ENCODE measurements around the gene ACSBG1.

The ACSBG1 gene

DNA sequence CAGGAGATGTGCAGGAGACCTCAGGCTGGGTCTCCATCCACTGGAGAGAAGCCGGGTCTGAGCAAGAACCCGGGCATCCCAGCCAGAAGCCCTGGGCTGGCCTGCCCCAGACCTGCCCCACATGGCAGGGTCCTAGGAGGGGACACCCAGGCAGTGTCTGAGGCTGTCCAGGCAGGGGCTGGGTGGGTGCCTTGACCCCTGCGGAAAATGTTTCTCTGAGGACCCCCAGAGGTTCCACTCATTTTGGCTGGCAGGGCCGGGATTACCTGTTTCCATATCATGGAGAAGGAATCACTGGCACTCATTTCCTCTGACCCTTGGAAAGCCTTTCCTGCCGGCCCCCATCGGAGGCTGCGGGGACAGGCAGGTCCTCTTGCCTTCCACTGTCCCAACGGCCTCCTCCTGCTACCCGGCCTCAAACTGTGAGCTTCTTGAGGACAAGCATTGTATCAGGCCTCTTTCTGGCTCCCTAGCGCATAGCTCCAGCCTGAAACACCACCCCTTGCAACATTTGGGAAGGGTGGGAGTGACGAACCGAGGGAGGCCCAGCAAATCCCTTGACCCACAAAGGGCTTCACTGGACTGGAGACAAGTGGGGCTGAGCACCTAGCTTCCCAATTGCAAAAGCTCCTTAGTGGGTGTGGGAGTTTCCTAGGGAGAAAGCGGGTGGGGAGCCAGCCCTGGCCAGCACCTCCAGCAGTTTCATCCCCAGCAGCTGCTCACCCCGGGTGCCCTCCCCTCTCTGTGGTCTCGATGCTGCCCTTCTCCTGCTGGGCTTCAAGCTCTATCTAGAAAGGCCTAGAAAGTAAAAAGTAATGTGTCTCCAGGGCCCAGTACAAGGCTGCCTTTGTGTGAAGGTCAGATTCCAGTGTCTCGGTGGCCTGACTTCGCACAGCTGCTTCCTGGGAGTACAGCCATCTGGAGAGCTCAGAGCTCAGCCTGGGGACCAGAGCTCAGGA is 29.7 kb downstream of the ACSBG1 start:
- in situ Hi-C loops (cut with MboI; ENCODE audit: low sequenced_read_pairs): no loop called here

DNA sequence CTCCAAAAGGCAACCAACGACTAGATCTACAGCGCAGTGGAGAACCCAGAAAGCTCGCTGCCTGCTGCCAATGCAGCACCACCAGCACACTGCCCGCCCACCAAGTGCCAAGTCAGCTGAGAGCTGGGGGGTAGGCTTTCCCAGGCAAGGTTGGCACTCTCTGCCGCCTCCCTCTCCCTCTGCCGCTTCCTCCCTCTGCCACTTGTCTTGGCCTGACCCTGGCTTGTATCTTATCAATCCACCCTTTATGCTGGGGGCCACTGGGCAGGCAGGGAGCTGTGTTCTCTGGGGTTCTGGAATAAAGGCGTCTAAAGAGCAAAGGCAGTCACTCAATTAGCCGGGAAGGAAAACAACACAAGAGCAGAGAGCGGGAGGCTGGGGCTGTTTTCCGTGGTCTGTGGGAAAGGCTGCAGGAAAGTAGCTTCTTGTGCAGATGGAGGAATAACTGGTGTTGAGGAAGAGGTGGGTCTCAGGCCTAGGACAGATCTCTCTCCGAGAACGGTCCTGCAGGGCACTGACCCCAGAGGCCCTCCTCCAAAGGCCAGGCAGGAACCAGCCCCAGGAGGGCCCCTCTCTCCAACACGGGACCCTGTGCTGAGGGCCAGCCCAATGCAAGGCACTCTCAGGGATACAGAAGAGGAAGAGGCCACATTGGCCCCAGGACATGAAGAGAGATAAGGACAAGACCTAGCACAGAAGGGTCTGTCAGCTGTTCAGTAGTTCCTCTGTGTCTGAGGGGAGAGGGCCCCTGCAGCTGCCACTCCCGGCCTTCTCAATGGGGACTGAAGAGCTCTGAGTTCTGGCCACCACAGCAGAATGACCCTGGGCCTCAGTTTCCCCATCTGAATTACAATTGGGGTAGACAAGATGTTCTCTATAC is 30.8 kb downstream of the ACSBG1 start:
- in situ Hi-C loops (cut with MboI; ENCODE audit: low sequenced_read_pairs): no loop called here

DNA sequence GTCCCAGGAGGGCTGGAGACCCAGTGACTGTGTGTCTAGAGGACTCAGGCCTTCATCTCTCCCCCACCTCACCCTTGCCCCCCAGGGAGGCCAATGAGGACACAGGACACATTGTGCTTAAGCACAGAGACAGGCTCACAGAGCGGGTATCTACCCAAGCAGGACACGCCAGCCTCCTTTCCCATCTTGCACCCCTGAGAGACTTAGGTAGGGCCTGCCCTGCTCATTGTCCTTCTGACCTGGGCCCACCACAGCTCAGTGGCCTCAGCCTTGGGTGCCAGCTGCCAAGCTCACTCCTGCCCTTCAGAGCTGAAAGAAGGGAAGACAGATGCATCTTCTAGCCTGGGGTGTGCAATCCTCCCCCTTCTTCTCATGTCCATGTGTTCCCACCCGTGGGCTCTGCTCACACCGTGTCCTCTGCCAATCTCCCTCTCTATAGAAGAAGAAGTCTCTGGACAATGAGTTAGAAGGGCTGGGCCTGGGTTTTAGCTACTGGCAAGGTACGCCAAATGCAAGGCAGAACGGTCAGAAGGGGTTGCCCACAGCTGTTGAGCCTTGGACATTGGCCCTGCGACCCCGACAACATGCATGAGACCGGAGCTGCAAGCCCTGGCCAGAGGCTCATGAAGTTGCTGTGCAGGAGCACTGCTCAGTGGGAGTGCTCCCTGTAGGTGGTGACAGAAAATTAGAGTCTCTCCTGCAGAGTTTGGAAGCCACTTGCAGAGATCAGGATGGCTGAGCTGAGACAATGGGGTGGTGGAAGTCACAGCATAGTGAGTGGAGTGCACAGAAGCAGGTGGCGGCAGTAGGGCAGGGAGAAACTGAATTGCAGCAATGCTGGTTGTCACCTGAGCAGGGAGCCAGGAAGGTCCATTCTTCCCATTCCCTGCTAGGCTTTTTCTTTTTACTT is 32.8 kb downstream of the ACSBG1 start:
- in situ Hi-C loops (cut with MboI; ENCODE audit: low sequenced_read_pairs): no loop called here

DNA sequence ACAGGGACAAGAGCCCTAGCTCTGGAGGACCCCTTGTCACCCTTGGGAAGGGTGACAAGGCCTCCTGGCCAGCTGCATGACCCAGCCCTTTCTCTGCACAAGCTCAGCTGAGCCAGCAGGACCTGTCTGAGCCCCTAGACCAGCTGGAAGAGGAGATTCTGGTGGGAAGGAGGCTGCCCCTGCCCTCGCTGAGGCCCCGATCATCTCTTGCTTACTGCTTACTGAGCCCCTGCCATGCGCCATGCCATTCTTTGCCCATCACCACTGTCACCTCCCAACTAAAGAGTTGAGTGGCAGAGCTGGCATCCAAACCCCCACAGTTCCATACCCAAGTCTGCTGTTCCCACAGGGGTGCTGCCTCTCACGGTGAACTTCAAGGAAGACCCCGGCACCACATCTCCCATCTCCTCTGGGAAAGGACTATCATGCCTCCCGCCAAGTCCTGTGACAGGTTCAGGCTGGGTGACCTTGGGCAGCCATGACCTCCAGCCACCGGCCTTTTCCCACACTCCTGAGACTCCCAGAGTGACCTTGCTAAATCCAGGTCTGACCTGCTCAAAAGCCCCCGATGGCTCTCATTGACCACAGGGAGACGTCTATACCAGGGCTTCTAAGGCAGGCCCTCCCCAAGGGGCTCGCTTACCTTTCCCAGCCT is 34.0 kb downstream of the ACSBG1 start:
- in situ Hi-C loops (cut with MboI; ENCODE audit: low sequenced_read_pairs): no loop called here

DNA sequence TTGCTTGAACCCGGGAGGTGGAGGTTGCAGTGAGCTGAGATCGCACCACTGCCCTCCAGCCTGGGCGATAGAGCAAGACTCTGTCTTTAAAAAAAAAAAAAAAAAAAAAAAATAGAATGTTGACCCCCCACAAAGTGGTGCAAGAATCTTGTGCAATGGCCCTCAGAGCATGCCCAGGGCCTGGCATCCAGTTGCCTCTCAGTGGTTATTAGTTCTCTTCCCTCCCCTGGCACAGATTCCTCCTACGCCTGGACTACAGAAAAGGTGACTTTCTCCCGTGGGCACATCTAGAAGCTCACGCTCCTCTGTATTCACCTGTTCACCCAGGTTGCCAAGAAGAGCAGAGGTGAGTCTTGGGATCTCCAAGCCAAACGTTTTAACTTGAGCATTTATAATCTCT is 36.7 kb downstream of the ACSBG1 start:
- in situ Hi-C loops (cut with MboI; ENCODE audit: low sequenced_read_pairs): no loop called here

DNA sequence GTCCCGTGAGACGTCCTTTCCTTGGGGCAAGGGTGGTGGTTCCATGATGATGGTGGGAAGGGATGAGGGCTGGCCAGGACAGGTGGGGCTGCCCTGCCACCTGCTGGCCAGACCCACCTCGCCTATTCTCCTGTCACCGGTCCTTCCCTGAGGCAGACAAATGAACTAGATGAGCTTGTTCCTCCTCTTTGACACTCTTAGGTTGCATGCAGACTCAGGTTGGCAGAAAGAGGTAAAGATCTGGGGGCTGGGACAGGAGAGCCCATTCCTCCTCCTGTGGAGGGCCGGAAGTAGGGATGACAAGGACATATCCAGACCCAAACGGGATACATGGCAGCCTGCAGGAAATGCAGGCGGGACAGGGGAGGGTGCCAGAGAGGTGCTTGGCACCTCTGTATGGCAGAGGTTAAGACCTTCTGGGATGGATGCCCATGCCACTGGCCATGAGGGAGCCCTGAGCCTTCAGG is 38.6 kb downstream of the ACSBG1 start:
- in situ Hi-C loops (cut with MboI; ENCODE audit: low sequenced_read_pairs): no loop called here

DNA sequence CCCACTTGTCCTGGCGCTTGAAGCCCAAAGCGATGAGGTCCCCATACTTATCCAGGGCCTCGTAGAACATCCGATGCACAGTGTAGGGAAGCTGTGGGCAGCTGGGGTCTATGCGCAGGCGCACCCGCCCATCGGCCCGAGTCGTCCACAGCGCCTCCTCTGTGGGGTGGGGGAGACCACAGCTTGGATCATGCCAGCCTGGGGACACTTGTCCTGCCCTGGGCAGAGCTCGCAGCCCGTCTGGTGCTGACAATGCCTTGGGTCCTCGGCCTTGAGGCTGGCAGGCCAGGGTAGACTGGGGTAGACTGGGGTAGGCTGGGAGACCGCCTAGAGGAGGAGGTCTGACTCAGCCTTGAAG is 39.8 kb downstream of the ACSBG1 start:
- in situ Hi-C loops (cut with MboI; ENCODE audit: low sequenced_read_pairs): no loop called here

DNA sequence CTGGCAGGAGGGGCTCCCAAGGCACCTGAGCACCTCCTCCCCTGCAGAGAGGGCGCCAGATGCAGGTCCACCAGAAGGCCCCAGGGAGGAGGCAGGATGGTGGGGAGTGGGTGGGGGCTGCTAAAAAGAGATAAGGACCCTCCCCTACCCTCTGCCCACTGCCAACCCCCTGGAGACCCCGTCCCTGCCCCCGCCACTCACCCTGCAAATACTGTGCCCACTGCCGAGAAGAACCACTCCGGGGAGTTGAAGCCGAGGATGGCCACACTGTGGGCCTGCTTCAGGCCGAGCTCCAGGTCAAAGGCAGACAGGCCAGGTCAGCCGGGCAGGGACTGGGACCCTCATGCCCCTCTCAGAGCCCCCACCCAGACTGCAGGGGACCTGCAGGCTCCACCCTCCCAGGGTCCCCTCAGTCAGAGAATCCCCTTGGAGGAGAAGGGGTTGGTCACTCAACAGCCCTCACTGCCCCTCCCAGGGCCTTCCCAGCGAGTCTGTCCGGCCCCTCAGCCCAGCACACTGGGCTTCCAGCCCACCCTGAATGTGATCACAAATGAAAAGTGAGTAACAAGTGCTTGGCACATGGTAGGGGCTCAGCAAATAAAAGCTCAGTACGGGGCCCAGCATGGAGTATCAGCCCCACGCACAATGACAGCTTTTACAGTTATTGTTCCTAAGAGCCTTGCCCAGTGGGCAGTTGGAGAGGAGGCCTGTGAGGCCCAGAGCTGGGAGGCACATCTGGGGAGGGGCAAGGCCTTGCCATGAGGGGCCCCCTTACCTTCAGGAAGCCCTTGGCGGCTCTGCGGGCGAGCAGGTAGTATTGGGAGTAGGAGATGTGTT is 40.4 kb downstream of the ACSBG1 start:
- in situ Hi-C loops (cut with MboI; ENCODE audit: low sequenced_read_pairs): no loop called here

DNA sequence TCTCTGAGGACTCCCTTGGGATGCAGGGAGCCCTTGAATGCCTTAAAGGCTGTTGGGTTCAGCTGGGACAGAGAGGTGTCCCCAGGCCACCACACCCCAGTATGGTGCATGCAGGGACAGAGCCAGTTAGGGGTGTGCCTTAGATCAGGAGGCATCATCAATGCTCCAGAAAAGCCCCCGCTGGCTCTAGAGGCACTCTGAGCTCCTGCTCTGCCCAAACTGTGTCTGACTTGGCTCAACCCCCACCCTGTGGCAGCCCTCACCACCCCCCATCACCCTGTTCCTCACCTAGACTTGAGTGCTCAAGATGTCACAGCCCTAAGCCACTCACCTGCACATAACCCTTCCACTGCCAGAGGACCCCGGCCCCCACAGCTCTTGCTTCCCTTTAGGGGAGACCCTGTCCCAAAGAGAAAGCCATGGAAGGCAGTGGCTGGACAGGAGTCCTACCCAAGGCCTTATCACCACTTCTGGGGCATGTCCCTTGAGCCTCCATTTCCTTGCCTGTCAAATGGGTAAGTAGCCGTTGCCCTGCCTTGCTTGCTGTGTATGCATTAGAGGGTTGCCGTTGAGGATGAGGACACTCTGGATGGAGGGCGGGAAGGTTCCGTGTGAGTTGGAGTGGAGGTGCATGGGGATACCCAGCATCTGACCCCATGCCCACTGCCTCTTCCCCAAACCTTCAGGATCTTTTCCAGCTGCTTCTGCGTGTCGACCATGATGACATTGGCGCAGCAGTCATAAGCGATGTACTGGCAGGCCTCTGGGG is 41.4 kb downstream of the ACSBG1 start:
- in situ Hi-C loops (cut with MboI; ENCODE audit: low sequenced_read_pairs): no loop called here

DNA sequence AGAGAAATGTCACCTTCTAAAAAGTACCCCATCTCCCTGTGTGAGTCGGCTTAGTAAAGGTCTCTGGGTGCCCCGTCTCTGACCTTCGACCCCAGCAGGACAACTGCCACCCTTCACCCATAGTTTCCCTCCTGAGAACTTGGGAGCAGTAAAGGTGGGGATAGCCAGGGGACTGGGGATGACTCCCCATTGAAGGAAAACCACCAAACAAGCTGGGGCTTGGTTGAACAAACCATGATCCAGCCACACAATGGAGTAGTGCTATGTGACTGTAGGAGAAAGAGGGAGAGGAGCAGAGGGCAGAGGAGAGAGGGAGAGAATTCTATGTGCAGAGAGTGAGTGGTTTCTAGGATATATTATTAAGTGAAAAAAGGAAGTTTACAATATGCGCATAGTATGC is 51.5 kb downstream of the ACSBG1 start:
- in situ Hi-C loops (cut with MboI; ENCODE audit: low sequenced_read_pairs): no loop called here

DNA sequence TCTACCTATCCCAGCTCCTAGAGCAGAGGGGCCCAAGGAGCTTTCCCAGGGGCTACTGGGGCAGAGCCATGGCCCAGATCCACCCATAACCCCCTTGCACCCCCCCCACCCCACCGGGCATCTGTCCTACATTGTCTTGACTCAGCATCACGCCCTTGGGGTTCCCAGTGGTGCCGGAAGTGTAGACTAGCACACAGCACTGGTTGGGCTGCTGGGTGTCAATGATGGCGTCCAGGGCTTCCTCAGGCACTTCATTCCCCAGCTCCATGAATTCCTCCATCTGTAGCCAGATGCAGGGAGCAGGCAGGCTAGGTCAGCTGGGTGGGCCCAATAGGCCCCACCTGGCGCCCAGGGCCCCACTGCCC is 52.0 kb downstream of the ACSBG1 start:
- in situ Hi-C loops (cut with MboI; ENCODE audit: low sequenced_read_pairs): no loop called here

DNA sequence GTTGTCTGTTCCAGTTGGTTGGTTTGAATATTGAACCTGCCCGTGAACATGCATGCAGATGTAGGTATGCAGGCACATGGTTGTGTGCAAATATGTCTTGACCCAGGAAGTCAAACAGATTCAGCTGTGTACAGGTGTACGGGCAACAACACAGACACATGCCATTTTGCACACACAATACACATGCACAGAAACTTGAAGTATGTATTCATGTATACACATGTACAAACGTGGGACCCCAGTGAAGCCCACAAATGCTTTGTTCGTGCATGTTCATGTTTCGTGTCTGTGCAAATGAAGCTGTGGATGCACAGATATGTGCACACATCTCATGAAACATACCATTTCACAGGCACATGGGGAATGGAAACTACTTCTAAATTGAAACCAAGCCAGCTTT is 54.5 kb downstream of the ACSBG1 start:
- in situ Hi-C loops (cut with MboI; ENCODE audit: low sequenced_read_pairs): no loop called here

DNA sequence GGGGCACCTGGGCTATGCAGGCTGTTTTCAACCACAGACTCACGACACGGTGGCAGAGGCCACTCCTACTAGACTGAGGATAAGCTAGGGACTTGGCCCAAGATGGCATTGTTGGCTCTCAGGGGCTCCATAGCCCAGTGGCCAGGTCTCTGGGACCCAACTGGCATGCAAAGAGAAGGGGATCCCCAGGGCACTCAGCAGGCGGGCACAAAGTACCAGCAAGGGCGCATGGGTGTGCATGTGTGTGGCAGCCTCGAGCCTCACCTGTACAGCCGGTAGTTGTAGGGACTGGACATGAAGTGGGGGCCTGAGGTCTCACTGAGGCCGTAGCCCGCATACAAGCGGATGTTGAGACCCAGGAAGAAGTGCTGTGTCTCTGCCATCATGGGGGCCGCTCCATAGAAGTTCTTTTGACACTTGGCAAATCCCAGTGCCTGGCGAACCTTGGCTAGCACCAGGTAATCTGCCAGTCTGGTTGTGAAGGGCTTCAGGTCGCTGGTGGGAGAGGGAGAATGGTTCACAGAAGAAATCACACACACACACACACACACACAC is 55.0 kb downstream of the ACSBG1 start:
- in situ Hi-C loops (cut with MboI; ENCODE audit: low sequenced_read_pairs): no loop called here

DNA sequence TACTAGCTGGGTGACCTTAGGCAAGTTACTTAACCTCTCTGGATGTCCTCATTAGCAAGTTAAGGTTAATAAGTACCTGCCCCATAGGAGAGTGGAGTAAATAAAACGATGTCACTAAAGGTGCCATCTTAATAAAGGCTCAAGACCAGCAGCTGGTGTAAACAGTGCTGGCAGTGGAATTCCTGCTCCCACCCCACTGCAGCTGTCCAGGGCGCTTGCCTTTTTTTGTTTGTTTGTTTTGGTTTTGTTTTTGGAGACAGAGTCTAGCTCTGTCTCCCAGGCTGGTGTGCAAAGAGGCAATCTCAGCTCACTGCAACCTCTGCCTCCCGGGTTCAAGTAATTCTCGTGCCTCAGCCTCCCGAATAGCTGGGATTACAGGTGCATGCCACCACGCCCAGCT is 56.3 kb downstream of the ACSBG1 start:
- in situ Hi-C loops (cut with MboI; ENCODE audit: low sequenced_read_pairs): no loop called here

DNA sequence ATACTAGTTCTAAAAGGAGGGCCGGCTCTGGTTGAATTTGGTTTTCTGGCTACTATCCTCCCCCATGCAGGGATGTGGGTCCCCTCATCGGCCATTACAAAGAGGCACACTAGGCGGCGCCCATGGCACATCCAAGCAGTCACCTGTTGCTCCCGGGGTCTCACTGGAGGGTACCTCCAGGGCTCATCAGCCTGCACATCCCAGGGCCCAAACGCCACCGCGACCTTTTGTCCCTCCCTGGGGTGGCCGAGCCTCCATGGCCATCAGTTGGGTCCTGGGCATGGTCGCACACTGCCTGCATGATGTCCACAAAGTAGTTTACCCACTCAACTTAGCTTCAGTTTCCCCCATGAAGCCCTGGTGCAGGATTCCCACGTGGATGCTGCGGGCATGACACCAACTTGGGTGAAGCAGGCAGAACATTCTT is 56.9 kb downstream of the ACSBG1 start:
- in situ Hi-C loops (cut with MboI; ENCODE audit: low sequenced_read_pairs): no loop called here

DNA sequence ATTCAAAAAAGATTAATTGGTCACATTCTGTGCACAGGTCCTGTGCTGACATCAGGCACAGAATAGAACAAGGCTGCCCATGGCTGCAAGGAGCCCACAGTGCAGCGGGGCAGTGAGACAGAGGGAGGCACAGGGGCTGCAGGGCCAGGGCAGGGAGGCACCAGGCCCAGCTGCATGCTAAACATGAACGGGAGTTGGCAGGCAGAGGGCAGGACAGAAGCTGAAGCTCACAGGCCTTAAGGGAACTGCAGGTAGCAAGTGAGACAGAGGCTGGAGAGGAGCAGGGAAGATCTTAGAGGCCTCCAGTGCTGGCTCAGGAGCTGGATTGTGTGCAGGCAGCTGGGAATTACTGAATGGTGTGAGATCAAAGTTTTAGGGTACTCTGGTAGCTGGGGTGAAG is 59.0 kb downstream of the ACSBG1 start:
- in situ Hi-C loops (cut with MboI; ENCODE audit: low sequenced_read_pairs): no loop called here

DNA sequence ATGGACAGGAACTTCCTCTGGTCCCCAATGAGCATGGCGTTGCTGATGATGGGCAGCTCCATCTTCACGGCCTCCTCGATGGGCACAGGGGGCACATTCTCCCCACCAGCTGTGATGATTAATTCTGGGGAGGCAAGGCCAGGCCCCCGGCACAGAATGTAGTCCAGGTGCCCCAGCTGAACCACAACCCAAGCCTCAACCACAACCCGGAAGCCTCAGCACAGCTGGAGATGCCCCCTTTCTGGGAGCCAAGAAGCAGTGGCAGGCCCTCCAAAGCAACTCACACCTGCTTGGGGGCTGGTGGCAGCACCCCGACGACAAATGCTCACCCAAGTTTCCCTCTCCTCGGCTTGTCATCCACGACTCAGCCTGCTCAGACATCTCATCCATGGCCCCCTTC is 60.0 kb downstream of the ACSBG1 start:
- in situ Hi-C loops (cut with MboI; ENCODE audit: low sequenced_read_pairs): no loop called here

DNA sequence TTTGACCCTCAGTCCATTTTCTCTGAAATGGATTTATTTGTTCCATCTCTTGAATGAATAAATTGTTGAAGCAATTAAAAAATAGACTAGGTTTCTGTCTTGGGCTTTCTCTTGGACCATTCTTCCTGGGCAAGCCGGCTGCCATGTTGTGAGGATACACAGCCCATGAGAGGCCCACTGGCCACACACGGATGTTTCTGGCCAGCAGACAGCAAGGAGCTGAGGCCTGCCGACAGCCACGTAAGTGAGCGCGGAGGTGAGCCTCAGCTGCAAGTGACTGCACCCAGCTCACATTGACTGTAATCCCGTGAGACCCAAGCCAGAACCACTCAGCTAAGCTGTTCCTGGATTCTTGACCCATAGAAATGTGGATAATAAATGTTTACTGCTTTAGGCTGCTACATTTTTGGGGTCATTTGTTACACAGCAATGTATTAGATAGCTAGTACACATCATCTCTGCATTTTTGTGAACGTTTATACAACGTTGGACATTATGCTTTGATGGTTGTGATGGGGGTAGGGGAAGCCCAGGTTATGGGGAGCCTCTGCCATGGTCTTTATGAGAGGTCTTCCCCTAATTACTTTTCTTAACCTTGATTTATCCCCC is 62.4 kb downstream of the ACSBG1 start:
- in situ Hi-C loops (cut with MboI; ENCODE audit: low sequenced_read_pairs): no loop called here

Measured in hTERT RPE-1 (cell line).